ENCODE data around the gene ADAMTSL1.

Gene ADAMTSL1

DNA sequence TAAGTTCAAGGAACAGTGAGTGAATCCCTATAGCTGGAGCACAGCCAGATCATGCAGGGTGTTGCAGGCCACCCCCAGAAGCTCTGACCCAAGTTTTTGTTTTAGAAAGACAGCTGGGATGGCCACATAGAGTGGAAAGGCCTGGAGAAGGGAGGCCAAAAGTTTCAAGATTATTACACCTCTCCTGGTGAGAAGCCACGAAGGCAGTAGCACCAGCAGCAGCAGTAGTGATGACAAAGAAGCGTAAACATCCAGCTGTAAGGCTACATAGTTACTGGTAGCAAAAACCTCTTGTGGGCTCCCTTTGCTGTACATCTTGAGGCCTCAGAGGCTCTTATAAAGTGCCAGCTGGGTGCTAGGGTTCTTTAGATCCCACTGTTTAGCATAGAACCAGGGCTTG is 11.8 kb downstream of the ADAMTSL1 start:
- POLR2A ChIA-PET = no interaction called here
- no peak for DNase-seq (ENCODE audit: extremely low spot score)
- CTCF ChIA-PET = interaction anchor here (0.6 kb wide), 1 partner anchor 543 kb away, joined by 4 read pairs; no protein-coding TSS in a partner anchor
- TF ChIP-seq ARNT (IDR thresholded peaks at IDR 0.05) (no peak), SUZ12 (IDR thresholded peaks at IDR 0.05) (no peak)

- CTCF ChIA-PET = no interaction called here
- no peak for DNase-seq (ENCODE audit: extremely low spot score)
- TF ChIP-seq HDGF (IDR thresholded peaks at IDR 0.05; ENCODE audit: borderline replicate concordance) (no peak), SUZ12 (IDR thresholded peaks at IDR 0.05) (no peak), SP1 (IDR thresholded peaks at IDR 0.05) (no peak)
- POLR2A ChIA-PET = no interaction called here
These were observed 13.7 kb downstream of the ADAMTSL1 start for GRCh38 chr9:18487611-18488010.

DNA sequence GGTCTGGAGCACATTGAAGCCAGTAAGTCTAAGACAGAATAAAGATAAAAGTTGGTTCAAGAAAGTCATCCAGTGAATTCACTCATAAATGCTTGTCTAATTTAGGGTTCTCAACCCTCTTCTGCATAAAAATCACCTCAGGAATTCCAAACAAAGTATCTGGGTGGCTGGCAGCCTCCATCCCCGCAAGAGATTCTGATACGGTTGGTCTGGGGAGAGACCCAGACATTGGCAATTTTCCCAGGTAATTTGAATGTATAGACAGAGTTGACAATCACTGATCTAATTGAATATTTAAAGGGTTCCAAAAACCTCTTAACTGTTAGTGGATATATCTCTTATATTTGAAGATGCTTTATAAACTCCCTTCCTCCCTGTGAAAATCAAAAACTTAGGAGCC is 14.9 kb downstream of the ADAMTSL1 start:
- TF ChIP-seq TARDBP (IDR thresholded peaks at IDR 0.05) (no peak), FOXK2 (IDR thresholded peaks at IDR 0.05) (no peak), L3MBTL2 (conservative IDR thresholded peaks at IDR 0.05) (no peak), BHLHE40 (IDR thresholded peaks at IDR 0.05; ENCODE audit: borderline replicate concordance) (no peak)
- POLR2A ChIA-PET = no interaction called here
- no peak for DNase-seq (ENCODE audit: extremely low spot score)
- CTCF ChIA-PET = no interaction called here

- CTCF ChIA-PET = no interaction called here
- DNase-seq (ENCODE audit: extremely low spot score) = no peak
- TF ChIP-seq TARDBP (IDR thresholded peaks at IDR 0.05) (no peak), HDGF (IDR thresholded peaks at IDR 0.05; ENCODE audit: borderline replicate concordance) (no peak), LEF1 (IDR thresholded peaks at IDR 0.05; ENCODE audit: borderline replicate concordance) (no peak), SP1 (IDR thresholded peaks at IDR 0.05) (no peak)
- TF ChIP-seq, protein P1, sequence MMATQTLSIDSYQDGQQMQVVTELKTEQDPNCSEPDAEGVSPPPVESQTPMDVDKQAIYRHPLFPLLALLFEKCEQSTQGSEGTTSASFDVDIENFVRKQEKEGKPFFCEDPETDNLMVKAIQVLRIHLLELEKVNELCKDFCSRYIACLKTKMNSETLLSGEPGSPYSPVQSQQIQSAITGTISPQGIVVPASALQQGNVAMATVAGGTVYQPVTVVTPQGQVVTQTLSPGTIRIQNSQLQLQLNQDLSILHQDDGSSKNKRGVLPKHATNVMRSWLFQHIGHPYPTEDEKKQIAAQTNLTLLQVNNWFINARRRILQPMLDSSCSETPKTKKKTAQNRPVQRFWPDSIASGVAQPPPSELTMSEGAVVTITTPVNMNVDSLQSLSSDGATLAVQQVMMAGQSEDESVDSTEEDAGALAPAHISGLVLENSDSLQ (IDR thresholded peaks at IDR 0.05) = no peak
- POLR2A ChIA-PET = no interaction called here
These were observed 15.9 kb downstream of the ADAMTSL1 start for GRCh38 chr9:18489861-18490260.

DNA sequence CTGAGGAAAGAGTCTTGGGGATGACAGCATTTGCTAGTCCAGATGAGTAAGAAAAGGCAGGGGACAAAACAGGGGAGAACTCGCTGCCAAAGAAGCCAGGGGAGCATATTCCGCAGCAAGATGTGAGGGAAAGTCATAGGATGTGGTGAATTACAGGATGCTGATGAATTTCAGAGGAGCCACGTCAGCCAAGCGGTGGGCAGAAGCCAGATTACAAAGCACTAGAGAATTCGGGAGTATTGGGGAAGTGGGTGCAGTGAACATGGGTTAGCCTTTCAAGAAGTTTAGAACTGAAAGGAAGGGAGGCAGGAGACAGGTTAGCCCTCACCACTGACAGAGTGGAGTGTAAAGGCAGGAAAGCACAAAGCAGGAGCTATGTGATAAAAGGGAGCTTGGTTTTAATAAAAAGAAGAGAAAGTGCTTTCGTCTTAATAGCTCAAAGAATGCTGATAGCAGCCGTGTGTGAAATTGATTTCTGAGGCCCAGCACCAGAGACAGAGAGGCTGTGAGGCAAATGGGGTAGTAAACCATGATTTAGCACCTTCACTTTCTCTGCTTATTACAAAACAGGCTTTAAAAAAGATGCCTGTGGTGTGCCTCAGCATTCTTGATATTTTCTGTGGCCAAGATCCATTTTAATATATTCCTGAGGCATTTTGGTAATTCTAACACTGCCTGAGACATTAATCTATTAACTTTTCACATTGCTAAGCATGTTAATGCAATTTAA is 16.9 kb downstream of the ADAMTSL1 start:
- CTCF ChIA-PET = no interaction called here
- TF ChIP-seq L3MBTL2 (conservative IDR thresholded peaks at IDR 0.05) (no peak), SUZ12 (IDR thresholded peaks at IDR 0.05) (no peak), CTBP1 (IDR thresholded peaks at IDR 0.05; ENCODE audit: borderline replicate concordance) (no peak), BHLHE40 (IDR thresholded peaks at IDR 0.05; ENCODE audit: borderline replicate concordance) (no peak), TARDBP (IDR thresholded peaks at IDR 0.05) (no peak), ELF4 (IDR thresholded peaks at IDR 0.05) (no peak), FOXA1 (IDR thresholded peaks at IDR 0.05) (no peak), NFRKB (IDR thresholded peaks at IDR 0.05) (no peak), ARNT (IDR thresholded peaks at IDR 0.05) (no peak), SP1 (IDR thresholded peaks at IDR 0.05) (no peak), FOXK2 (IDR thresholded peaks at IDR 0.05) (no peak), LEF1 (IDR thresholded peaks at IDR 0.05; ENCODE audit: borderline replicate concordance) (no peak), HDGF (IDR thresholded peaks at IDR 0.05; ENCODE audit: borderline replicate concordance) (no peak), ZNF384 (IDR thresholded peaks at IDR 0.05) (no peak), FOXM1 (IDR thresholded peaks at IDR 0.05; ENCODE audit: borderline replicate concordance) (no peak)
- TF ChIP-seq, protein P1 (IDR thresholded peaks at IDR 0.05) = no peak
- POLR2A ChIA-PET = no interaction called here
- DNase-seq (ENCODE audit: extremely low spot score) = no peak

- DNase-seq (ENCODE audit: extremely low spot score) = no peak
- ChIA-PET POLR2A (no interaction called here), CTCF (no interaction called here)
- TF ChIP-seq FOXA1 (IDR thresholded peaks at IDR 0.05) (no peak), ARNT (IDR thresholded peaks at IDR 0.05) (no peak), TARDBP (IDR thresholded peaks at IDR 0.05) (no peak), ZNF384 (IDR thresholded peaks at IDR 0.05) (no peak), LEF1 (IDR thresholded peaks at IDR 0.05; ENCODE audit: borderline replicate concordance) (no peak), BHLHE40 (IDR thresholded peaks at IDR 0.05; ENCODE audit: borderline replicate concordance) (no peak), NFRKB (IDR thresholded peaks at IDR 0.05) (no peak), HDGF (IDR thresholded peaks at IDR 0.05; ENCODE audit: borderline replicate concordance) (no peak), ELF4 (IDR thresholded peaks at IDR 0.05) (no peak), FOXM1 (IDR thresholded peaks at IDR 0.05; ENCODE audit: borderline replicate concordance) (no peak), CTBP1 (IDR thresholded peaks at IDR 0.05; ENCODE audit: borderline replicate concordance) (no peak), SUZ12 (IDR thresholded peaks at IDR 0.05) (no peak), FOXK2 (IDR thresholded peaks at IDR 0.05) (no peak), L3MBTL2 (conservative IDR thresholded peaks at IDR 0.05) (no peak)
These were observed 18.7 kb downstream of the ADAMTSL1 start for GRCh38 chr9:18492612-18493011.

- CTCF ChIA-PET = no interaction called here
- POLR2A ChIA-PET = no interaction called here
- DNase-seq (ENCODE audit: extremely low spot score) = no peak
- TF ChIP-seq ZNF384 (IDR thresholded peaks at IDR 0.05) = no peak
- no peak for TF ChIP-seq ARNT (IDR thresholded peaks at IDR 0.05)
- TF ChIP-seq FOXK2 (IDR thresholded peaks at IDR 0.05) = no peak
- TF ChIP-seq TARDBP (IDR thresholded peaks at IDR 0.05) = no peak
- no peak for TF ChIP-seq L3MBTL2 (conservative IDR thresholded peaks at IDR 0.05)
- no peak for TF ChIP-seq FOXA1 (IDR thresholded peaks at IDR 0.05)
- TF ChIP-seq, protein P1 (IDR thresholded peaks at IDR 0.05) = no peak
- no peak for TF ChIP-seq CTBP1 (IDR thresholded peaks at IDR 0.05; ENCODE audit: borderline replicate concordance)
- TF ChIP-seq SUZ12 (IDR thresholded peaks at IDR 0.05) = no peak
- no peak for TF ChIP-seq NFRKB (IDR thresholded peaks at IDR 0.05)
- TF ChIP-seq FOXM1 (IDR thresholded peaks at IDR 0.05; ENCODE audit: borderline replicate concordance) = no peak
These were observed 19.6 kb downstream of the ADAMTSL1 start for GRCh38 chr9:18493451-18493993.

Data from HEK293T (cell line).